Pulmonary artery endothelial cell (primary cell): Measurements from ENCODE around the gene CCDC89. TPM values are rescaled to one million over a fixed set of nuclear protein-coding genes. Genes with fewer than 3 reads are reported as not detected.
"Not testable (repeated sequence)": the region's sequence is repeated elsewhere in the genome, so short reads cannot be mapped to it uniquely, and the experiment has no call there.

ENCODE experiments used
- DNase-seq: peaks from one replicate; pipeline ENCODE4 v3.0.0-alpha.2; 2011; ENCODE audit warnings: low read depth, low spot score
- total RNA-seq: library from RNA; depleted of rRNA; stranded (reverse); fragments of >200 nt; gene quantifications from 2 replicates; pipeline ENCODE4 v1.2.3, GENCODE V29; 2014

CCDC89 gene
- total RNA-seq, 1 donor from 2014 or later, result not detected

- not testable (repeated sequence) for DNase-seq
Observed at GRCh38 chr11:85654343-85654742, 31.7 kb downstream of the CCDC89 start.

GRCh38 chr11:85652786-85653447 lies 33.1 kb downstream of the CCDC89 start:
- no peak for DNase-seq

- DNase-seq, result no peak
Observed at GRCh38 chr11:85651118-85651517, 34.9 kb downstream of the CCDC89 start.

GRCh38 chr11:85647604-85648299 lies 38.2 kb downstream of the CCDC89 start, which contains the start of gene TMEM126A:
TMEM126A (plus strand) TSS chr11:85647967; CDS start chr11:85650256, 2,289 bp downstream.
- DNase-seq, result no peak

GRCh38 chr11:85647078-85647477 lies 38.9 kb downstream of the CCDC89 start:
- no peak for DNase-seq

GRCh38 chr11:85643191-85643614 lies 42.8 kb downstream of the CCDC89 start:
- no peak for DNase-seq

- no peak for DNase-seq
Observed at GRCh38 chr11:85634747-85635146, 51.2 kb downstream of the CCDC89 start.

Other genes with a start within 250 kb of the CCDC89 start
- gene DLG2, start 58.9 kb downstream of the CCDC89 start, total RNA-seq, result 0.42 and 0.66 TPM in 2 replicates
- 53.0 and 71.9 TPM in 2 replicates for gene TMEM126B, start 57.6 kb downstream of the CCDC89 start, total RNA-seq
- 48.5 and 55.6 TPM in 2 replicates for gene TMEM126A, start 38.2 kb downstream of the CCDC89 start, total RNA-seq
- gene CREBZF, start 21.1 kb downstream of the CCDC89 start, total RNA-seq, result 27.5 and 40.4 TPM in 2 replicates
- gene SYTL2, start 124.9 kb upstream of the CCDC89 start, total RNA-seq, result 0.46 and 0.53 TPM in 2 replicates
- not detected in 2 replicates for gene CCDC83, start 169.2 kb upstream of the CCDC89 start, total RNA-seq